SK-N-SH (cell line): ENCODE data around the gene HPS6.

Source experiments
- EP300 ChIP-seq, 2 experiments: IDR thresholded peaks; 2 replicates each; pipeline versions ENCODE4 v1.4.0 to v1.6.1; 2012; ENCODE audit warnings: borderline replicate concordance in 1 of 2, low read depth in 1 of 2, low read length in 1 of 2
- GABPA ChIP-seq: IDR thresholded peaks from 2 replicates; pipeline ENCODE4 v1.4.0; 2012; ENCODE audit warnings: low read depth, mild to moderate bottlenecking
- JUND ChIP-seq: IDR thresholded peaks from 2 replicates; pipeline ENCODE4 v1.4.0; 2012
- NFIC ChIP-seq: IDR thresholded peaks from 2 replicates; pipeline ENCODE4 v1.4.0; 2012; ENCODE audit warnings: borderline replicate concordance
- POLR2AphosphoS5 ChIP-seq: IDR thresholded peaks from 2 replicates; pipeline ENCODE4 v1.6.1; 2012; ENCODE audit warnings: low read depth, low read length
- RAD21 ChIP-seq: IDR thresholded peaks from 2 replicates; pipeline ENCODE4 v1.6.1; 2012; ENCODE audit warnings: mild to moderate bottlenecking, low read length
- TAF1 ChIP-seq: IDR thresholded peaks from 2 replicates; pipeline ENCODE4 v1.6.1; 2012; ENCODE audit warnings: low read depth, mild to moderate bottlenecking, low read length, moderate library complexity, borderline replicate concordance
- TF ChIP-seq, protein P1 (sequence below): fragments of 200-600 bp; sonication (generic); IDR thresholded peaks from 2 replicates; pipeline ENCODE4 v1.6.1; 2017; ENCODE audit warnings: antibody characterized with exemption, mild to moderate bottlenecking, moderate library complexity

DNA sequence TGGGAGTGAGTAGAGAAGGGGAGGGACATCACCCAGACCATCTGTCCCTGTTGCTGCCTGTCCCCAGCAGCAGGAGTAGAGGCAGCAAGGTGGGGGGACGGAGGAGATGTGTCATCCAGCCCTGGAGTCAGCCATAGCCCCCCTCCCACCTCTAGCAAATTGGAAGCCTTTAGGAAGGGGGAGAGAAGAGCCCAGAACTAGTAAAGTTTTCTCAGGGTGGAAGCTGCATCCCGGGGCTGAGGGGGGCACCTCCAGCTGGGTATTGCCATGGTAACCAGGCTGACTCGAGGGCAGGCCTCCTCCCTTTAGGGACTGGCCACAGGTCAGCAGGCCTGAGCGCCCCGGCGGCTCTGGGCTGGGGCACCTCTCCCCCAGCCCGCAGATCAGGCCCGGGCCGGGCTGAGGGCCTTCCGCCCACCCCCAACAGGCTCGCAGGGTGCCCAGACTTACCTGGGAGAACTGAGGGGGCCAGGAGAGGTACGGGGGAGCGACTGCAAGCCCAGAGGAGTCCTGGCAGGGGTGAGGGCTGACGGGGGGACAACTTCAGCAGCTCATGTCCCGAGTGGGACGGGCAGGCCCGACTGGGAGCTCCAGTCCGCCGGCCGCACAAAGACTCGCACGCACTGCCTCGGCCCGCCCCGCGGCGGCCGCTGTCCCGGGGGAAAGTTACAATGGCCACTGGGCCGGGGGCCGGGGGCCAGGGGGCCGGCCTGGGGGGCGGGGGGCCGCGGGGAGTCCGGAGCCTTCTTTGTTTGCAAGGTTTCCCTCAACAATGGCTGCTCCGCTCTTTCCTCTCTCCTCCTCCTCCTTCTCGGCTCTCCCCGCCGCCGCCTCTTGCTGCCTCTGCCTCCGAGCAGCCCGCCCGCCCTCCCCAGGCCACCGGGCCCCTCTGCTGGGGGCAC lies 49.1 kb downstream of the HPS6 start:
- TF ChIP-seq NFIC (no peak), POLR2AphosphoS5 (no peak), TAF1 (no peak), EP300 (IDR thresholded peaks at IDR 0.05; ENCODE audit: borderline replicate concordance in 1 of 2, low read depth in 1 of 2, low read length in 1 of 2) (no peak), RAD21 (no peak), GABPA (no peak), JUND (no peak)
- TF ChIP-seq, protein P1, sequence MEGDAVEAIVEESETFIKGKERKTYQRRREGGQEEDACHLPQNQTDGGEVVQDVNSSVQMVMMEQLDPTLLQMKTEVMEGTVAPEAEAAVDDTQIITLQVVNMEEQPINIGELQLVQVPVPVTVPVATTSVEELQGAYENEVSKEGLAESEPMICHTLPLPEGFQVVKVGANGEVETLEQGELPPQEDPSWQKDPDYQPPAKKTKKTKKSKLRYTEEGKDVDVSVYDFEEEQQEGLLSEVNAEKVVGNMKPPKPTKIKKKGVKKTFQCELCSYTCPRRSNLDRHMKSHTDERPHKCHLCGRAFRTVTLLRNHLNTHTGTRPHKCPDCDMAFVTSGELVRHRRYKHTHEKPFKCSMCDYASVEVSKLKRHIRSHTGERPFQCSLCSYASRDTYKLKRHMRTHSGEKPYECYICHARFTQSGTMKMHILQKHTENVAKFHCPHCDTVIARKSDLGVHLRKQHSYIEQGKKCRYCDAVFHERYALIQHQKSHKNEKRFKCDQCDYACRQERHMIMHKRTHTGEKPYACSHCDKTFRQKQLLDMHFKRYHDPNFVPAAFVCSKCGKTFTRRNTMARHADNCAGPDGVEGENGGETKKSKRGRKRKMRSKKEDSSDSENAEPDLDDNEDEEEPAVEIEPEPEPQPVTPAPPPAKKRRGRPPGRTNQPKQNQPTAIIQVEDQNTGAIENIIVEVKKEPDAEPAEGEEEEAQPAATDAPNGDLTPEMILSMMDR, result no peak
